ENCODE measurements around the gene JAK1. TPM values are rescaled to one million over a fixed set of nuclear protein-coding genes. Genes with fewer than 3 reads are reported as not detected.

The JAK1 gene
- total RNA-seq, 1 experiment from 2014 or later = 27.8 TPM

DNA sequence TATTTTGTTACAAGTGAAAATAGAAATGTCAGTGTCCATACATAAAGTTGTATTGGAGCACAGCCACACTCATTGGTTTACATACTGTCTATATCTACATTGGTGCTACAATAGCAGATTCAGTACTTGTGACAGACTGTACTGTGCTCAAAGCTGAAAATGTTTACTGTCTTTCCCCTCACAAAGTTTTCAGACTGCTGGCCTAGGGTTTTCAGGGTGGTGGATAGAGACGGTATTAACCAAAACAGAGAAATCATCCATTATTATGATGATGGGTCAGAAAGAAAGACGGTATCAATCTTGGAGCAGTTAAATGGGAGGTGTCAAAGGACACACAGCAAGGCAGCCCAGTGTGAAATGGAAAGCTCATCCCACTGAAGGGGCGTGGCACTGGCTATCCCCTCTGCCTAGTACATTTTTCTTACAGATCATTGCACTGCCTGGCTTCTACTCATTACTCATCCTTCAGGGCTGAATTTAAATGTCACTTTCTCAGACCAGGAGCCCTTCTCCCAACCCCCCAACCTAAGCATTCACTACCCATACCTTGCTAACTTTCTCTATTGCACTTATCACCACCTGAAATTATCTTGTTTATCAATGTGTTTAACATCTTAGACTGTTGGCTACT lies 10.2 kb downstream of the JAK1 start:
- TF ChIP-seq SP1 (CRISPR knock-in tag; conservative IDR thresholded peaks at IDR 0.05) = no peak
- TF ChIP-seq, protein P1, sequence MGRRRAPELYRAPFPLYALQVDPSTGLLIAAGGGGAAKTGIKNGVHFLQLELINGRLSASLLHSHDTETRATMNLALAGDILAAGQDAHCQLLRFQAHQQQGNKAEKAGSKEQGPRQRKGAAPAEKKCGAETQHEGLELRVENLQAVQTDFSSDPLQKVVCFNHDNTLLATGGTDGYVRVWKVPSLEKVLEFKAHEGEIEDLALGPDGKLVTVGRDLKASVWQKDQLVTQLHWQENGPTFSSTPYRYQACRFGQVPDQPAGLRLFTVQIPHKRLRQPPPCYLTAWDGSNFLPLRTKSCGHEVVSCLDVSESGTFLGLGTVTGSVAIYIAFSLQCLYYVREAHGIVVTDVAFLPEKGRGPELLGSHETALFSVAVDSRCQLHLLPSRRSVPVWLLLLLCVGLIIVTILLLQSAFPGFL (CRISPR knock-in tag; IDR thresholded peaks at IDR 0.05; ENCODE audit: borderline replicate concordance) = no peak
- Mint-ChIP-seq H3K36me3 (no peaks in the 10 kb centered on the region), H3K27ac (no peak overlapping the region), H3K27me3 (ENCODE audit: low read depth) (no peaks in the 10 kb centered on the region), H3K4me3 (no peak overlapping the region), H3K9me3 (no peaks in the 10 kb centered on the region), H3K4me1 (peaks cover 13% of the 10 kb centered on the region)
- DNase-seq (ENCODE audit: low spot score) = no peak
- ChIA-PET CTCF (interaction anchor here (1.0 to 1.9 kb wide), 4 partner anchors 10 to 731 kb away, joined by 3 to 10 read pairs (median 6); partner anchors contain the start of gene JAK1), POLR2A (interaction anchor here (0.9 kb wide), 1 partner anchor 10 kb away, joined by 5 read pairs; the partner anchor contains the start of gene JAK1)
- peak; percentile 50 for ATAC-seq

DNA sequence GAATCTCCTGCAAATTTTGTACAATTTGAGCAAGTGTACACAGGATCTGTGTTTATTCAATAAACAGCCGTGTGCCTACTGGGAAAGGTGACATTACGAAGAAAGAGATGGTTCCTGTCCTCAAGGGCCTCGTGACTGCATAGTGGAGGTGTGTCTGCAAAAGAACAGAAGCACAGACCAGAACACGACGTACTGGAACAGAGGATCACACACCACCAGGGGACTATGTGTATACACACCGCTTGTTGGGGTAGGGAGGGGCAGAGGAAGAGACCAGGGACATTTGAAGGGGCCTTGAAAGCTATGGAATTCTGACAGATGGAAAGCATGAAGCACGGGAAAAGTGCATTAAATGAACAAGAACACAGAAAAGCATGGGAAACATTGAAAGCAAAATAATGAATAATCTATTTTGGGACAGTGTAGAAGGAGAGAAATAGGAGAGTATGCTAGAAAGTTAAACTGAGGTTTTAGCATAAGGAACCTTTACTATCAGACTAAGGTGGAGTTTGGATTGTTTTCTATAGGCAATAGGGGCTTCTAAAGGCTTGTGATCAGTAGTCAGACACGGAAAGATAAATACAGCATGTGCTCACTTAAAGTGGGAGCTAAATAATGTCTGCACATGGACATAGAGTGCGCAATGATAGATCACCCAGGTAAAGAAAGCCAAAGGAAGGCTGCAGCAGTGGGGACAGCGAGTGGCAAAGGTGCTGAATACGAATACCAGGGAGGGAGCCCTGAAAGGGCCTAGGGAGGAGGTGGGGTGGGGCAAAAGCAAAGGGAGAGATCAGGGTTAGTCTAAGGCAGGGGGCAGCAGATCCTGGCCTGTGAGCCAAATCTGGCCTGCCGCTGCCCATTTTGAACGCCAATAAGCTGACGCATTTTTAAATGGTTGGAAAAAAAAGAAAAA lies 11.0 kb downstream of the JAK1 start:
- CTCF ChIA-PET = interaction anchor here (1.0 to 1.9 kb wide), 4 partner anchors 11 to 732 kb away, joined by 3 to 10 read pairs (median 6); partner anchors contain the start of gene JAK1
- no peak for DNase-seq (ENCODE audit: low spot score)

More for the DNA sequence above, 11.0 kb downstream of the JAK1 start:
- Mint-ChIP-seq H3K9me3 (no peaks in the 10 kb centered on the region), H3K27me3 (ENCODE audit: low read depth) (no peaks in the 10 kb centered on the region), H3K27ac (no peak overlapping the region), H3K4me3 (no peak overlapping the region), H3K36me3 (no peaks in the 10 kb centered on the region), H3K4me1 (peaks cover 13% of the 10 kb centered on the region)
- peak; percentile 86 for ATAC-seq
- POLR2A ChIA-PET = interaction anchor here (0.9 kb wide), 1 partner anchor 11 kb away, joined by 5 read pairs; the partner anchor contains the start of gene JAK1
- TF ChIP-seq ELF4 (CRISPR knock-in tag; IDR thresholded peaks at IDR 0.05; ENCODE audit: low read depth) (no peak), TP53 (CRISPR knock-in tag; IDR thresholded peaks at IDR 0.05) (no peak), EMX1 (CRISPR knock-in tag; IDR thresholded peaks at IDR 0.05) (no peak), KAT7 (CRISPR knock-in tag; IDR thresholded peaks at IDR 0.05; ENCODE audit: borderline replicate concordance) (no peak), SP1 (CRISPR knock-in tag; conservative IDR thresholded peaks at IDR 0.05) (no peak), ZNF219 (CRISPR knock-in tag; IDR thresholded peaks at IDR 0.05; ENCODE audit: borderline replicate concordance) (no peak), OVOL2 (CRISPR knock-in tag; IDR thresholded peaks at IDR 0.05; ENCODE audit: borderline replicate concordance) (no peak)
- TF ChIP-seq, protein P2, sequence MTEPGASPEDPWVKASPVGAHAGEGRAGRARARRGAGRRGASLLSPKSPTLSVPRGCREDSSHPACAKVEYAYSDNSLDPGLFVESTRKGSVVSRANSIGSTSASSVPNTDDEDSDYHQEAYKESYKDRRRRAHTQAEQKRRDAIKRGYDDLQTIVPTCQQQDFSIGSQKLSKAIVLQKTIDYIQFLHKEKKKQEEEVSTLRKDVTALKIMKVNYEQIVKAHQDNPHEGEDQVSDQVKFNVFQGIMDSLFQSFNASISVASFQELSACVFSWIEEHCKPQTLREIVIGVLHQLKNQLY (CRISPR knock-in tag; IDR thresholded peaks at IDR 0.05) = no peak
- TF ChIP-seq, protein P3, sequence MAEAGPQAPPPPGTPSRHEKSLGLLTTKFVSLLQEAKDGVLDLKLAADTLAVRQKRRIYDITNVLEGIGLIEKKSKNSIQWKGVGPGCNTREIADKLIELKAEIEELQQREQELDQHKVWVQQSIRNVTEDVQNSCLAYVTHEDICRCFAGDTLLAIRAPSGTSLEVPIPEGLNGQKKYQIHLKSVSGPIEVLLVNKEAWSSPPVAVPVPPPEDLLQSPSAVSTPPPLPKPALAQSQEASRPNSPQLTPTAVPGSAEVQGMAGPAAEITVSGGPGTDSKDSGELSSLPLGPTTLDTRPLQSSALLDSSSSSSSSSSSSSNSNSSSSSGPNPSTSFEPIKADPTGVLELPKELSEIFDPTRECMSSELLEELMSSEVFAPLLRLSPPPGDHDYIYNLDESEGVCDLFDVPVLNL (CRISPR knock-in tag; IDR thresholded peaks at IDR 0.05; ENCODE audit: borderline replicate concordance, low read depth) = no peak
- TF ChIP-seq, protein P1 (CRISPR knock-in tag; IDR thresholded peaks at IDR 0.05; ENCODE audit: borderline replicate concordance) = no peak
- TF ChIP-seq, protein P4, sequence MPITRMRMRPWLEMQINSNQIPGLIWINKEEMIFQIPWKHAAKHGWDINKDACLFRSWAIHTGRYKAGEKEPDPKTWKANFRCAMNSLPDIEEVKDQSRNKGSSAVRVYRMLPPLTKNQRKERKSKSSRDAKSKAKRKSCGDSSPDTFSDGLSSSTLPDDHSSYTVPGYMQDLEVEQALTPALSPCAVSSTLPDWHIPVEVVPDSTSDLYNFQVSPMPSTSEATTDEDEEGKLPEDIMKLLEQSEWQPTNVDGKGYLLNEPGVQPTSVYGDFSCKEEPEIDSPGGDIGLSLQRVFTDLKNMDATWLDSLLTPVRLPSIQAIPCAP (CRISPR knock-in tag; IDR thresholded peaks at IDR 0.05) = no peak
- TF ChIP-seq, protein P5, sequence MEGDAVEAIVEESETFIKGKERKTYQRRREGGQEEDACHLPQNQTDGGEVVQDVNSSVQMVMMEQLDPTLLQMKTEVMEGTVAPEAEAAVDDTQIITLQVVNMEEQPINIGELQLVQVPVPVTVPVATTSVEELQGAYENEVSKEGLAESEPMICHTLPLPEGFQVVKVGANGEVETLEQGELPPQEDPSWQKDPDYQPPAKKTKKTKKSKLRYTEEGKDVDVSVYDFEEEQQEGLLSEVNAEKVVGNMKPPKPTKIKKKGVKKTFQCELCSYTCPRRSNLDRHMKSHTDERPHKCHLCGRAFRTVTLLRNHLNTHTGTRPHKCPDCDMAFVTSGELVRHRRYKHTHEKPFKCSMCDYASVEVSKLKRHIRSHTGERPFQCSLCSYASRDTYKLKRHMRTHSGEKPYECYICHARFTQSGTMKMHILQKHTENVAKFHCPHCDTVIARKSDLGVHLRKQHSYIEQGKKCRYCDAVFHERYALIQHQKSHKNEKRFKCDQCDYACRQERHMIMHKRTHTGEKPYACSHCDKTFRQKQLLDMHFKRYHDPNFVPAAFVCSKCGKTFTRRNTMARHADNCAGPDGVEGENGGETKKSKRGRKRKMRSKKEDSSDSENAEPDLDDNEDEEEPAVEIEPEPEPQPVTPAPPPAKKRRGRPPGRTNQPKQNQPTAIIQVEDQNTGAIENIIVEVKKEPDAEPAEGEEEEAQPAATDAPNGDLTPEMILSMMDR (IDR thresholded peaks at IDR 0.05) = no peak
- TF ChIP-seq, protein P6, sequence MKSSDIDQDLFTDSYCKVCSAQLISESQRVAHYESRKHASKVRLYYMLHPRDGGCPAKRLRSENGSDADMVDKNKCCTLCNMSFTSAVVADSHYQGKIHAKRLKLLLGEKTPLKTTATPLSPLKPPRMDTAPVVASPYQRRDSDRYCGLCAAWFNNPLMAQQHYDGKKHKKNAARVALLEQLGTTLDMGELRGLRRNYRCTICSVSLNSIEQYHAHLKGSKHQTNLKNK (CRISPR knock-in tag; IDR thresholded peaks at IDR 0.05) = no peak

Measured in WTC11 (cell line).